Stimulated activated CD4-positive, alpha-beta T cell treated with anti-CD3 and anti-CD28 coated beads, Interleukin-15, amount 100 ng/mL, for 24 hours (primary cell): Measurements from ENCODE around the gene PCDHA4.
"Not testable (repeated sequence)": the region's sequence is repeated elsewhere in the genome, so short reads cannot be mapped to it uniquely, and the experiment has no call there.

Source experiments
- DNase-seq: peaks from one replicate; pipeline ENCODE4 v3.0.0-alpha.2; 2020

The PCDHA4 gene

GRCh38 chr5:140806834-140807775 lies at the start of gene PCDHA4:
Gene PCDHA4 (plus strand): TSS chr5:140807068.
- DNase-seq = peak; percentile 41

GRCh38 chr5:140764177-140764973 lies 42.5 kb upstream of the PCDHA4 start:
- DNase-seq = no peak

GRCh38 chr5:140767444-140767843 lies 39.4 kb upstream of the PCDHA4 start:
- DNase-seq = no peak

GRCh38 chr5:140780512-140780911 lies 26.4 kb upstream of the PCDHA4 start:
- no peak for DNase-seq

DNA sequence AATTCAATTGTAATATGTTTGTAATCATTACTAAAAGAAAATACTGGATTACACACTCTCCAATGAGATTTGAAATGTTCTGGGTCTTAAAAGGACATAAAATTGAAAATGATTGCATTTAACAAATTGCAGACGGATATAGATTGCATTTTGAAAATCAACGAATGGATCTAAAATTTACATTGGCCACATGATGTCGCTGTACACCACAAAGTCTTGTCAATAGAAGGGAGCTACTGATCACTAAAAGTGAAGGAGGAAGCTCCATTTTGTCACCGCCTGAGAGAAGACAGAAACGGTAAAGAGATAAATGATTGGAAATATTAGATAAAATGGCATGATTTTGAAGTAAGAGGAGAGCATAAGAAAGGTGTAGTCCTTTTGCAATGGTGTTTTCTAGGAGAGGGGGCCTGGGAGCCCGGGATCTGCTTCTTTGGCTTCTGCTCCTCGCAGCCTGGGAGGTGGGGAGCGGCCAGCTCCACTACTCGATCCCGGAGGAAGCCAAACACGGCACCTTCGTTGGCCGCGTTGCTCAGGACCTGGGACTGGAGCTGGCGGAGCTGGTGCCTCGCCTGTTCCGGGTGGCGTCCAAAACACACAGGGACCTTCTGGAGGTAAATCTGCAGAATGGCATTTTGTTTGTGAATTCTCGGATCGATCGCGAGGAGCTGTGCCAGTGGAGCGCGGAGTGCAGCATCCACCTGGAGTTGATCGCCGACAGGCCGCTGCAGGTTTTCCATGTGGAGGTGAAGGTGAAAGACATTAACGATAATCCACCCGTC lies 20.8 kb upstream of the PCDHA4 start, which contains the start of gene PCDHA1:
Gene PCDHA1 (plus strand): TSS at position 236 of the 782 bp plus-strand sequence.
- no peak for DNase-seq

DNA sequence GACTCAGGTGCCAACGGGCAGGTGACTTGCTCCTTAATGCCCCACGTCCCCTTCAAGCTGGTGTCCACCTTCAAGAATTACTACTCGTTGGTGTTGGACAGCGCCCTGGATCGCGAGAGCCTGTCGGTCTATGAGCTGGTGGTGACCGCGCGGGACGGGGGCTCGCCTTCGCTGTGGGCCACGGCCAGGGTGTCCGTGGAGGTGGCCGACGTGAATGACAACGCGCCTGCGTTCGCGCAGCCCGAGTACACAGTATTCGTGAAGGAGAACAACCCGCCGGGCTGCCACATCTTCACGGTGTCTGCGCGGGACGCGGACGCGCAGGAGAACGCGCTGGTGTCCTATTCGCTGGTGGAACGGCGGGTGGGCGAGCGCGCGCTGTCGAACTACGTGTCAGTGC lies 19.4 kb upstream of the PCDHA4 start:
- DNase-seq = not testable (repeated sequence)

DNA sequence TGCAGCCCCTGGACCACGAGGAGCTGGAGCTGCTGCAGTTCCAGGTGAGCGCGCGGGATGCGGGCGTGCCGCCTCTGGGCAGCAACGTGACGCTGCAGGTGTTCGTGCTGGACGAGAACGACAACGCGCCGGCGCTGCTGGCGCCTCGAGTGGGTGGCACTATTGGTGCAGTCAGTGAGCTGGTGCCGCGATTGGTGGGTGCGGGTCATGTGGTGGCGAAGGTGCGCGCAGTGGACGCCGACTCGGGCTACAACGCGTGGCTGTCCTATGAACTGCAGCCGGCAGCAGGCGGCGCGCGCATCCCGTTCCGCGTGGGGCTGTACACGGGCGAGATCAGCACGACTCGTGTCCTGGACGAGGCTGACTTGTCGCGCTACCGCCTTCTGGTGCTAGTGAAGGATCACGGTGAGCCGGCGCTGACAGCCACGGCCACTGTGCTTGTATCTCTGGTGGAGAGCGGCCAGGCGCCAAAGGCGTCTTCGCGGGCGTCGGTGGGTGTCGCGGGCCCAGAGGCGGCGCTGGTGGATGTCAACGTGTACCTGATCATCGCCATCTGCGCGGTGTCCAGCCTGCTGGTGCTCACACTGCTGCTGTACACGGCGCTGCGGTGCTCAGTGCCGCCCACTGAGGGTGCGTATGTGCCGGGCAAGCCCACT lies 18.9 kb upstream of the PCDHA4 start:
- not testable (repeated sequence) for DNase-seq

GRCh38 chr5:140791089-140791488 lies 15.8 kb upstream of the PCDHA4 start:
- no peak for DNase-seq

- DNase-seq = no peak
Measured at GRCh38 chr5:140794595-140795258, 12.1 kb upstream of the PCDHA4 start, which contains the start of gene PCDHA2. Gene PCDHA2 (plus strand): TSS chr5:140794852.

GRCh38 chr5:140795259-140795641 lies 11.6 kb upstream of the PCDHA4 start:
- no peak for DNase-seq

DNA sequence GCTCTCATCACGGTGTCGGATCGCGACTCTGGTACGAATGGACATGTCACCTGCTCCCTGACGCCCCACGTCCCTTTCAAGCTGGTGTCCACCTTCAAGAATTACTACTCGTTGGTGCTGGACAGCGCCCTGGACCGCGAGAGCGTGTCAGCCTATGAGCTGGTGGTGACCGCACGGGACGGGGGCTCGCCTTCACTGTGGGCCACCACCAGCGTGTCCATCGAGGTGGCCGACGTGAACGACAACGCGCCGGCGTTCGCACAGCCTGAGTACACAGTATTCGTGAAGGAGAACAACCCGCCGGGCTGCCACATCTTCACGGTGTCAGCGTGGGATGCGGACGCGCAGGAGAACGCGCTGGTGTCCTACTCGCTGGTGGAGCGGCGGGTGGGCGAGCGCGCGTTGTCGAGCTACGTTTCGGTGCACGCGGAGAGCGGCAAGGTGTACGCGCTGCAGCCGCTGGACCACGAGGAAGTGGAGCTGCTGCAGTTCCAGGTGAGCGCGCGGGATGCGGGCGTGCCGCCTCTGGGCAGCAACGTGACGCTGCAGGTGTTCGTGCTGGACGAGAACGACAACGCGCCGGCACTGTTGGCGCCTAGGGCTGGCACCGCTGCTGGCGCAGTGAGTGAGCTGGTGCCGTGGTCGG lies 10.7 kb upstream of the PCDHA4 start:
- not testable (repeated sequence) for DNase-seq

DNA sequence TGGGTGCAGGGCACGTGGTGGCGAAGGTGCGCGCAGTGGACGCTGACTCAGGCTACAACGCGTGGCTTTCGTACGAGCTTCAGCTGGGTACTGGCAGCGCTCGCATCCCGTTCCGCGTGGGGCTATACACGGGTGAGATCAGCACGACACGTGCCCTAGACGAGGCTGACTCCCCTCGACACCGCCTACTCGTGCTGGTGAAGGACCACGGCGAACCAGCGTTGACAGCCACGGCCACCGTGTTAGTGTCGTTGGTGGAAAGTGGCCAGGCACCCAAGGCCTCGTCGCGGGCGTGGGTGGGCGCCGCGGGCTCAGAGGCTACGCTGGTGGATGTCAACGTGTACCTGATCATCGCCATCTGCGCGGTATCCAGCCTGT lies 10.2 kb upstream of the PCDHA4 start:
- no peak for DNase-seq

GRCh38 chr5:140800816-140801493 lies 5.9 kb upstream of the PCDHA4 start, which contains the start of gene PCDHA3:
Gene PCDHA3 (plus strand): TSS chr5:140801057.
- no peak for DNase-seq

GRCh38 chr5:140801494-140801841 lies 5.4 kb upstream of the PCDHA4 start:
- no peak for DNase-seq

- not testable (repeated sequence) for DNase-seq
Measured at GRCh38 chr5:140802381-140802780, 4.5 kb upstream of the PCDHA4 start.

GRCh38 chr5:140802781-140803271 lies 4.0 kb upstream of the PCDHA4 start:
- DNase-seq = no peak

DNA sequence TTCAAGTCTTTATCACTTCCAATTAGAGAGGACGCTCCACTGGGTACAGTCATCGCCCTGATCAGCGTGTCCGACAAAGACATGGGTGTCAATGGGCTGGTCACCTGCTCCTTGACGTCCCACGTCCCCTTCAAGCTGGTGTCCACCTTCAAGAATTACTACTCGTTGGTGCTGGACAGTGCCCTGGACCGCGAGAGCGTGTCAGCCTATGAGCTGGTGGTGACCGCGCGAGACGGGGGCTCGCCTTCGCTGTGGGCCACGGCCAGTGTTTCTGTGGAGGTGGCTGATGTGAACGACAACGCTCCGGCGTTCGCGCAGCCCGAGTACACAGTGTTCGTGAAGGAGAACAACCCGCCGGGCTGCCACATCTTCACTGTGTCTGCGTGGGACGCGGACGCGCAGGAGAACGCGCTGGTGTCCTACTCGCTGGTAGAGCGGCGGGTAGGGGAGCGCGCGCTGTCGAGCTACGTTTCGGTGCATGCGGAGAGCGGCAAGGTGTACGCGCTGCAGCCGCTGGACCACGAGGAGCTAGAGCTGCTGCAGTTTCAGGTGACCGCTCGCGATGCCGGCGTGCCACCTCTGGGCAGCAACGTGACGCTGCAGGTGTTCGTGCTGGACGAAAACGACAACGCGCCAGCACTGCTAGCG lies 1.5 kb downstream of the PCDHA4 start:
- not testable (repeated sequence) for DNase-seq

DNA sequence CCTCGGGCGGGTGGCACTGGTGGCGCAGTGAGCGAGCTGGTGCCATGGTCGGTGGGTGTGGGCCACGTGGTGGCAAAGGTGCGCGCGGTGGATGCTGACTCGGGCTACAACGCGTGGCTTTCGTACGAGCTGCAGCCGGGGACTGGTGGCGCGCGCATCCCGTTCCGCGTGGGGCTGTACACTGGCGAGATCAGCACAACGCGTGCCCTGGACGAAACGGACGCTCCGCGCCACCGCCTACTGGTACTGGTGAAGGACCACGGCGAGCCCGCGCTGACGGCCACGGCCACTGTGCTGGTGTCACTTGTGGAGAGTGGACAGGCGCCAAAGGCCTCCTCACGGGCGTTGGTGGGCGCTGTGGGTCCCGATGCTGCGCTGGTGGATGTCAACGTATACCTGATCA lies 2.0 kb downstream of the PCDHA4 start:
- DNase-seq = no peak

- peak; percentile 51 for DNase-seq
Measured at GRCh38 chr5:140821375-140822280, 14.8 kb downstream of the PCDHA4 start, which contains the start of gene PCDHA5. Gene PCDHA5 (plus strand): TSS chr5:140821613.
